GM19372 (cell line): ENCODE measurements around the gene CEACAM18.
"Not testable (repeated sequence)": the region's sequence is repeated elsewhere in the genome, so short reads cannot be mapped to it uniquely, and the experiment has no call there.

Source experiments
- ATAC-seq: cut with Tn5 transposase; IDR thresholded peaks from one replicate; pipeline ENCODE4 v1.9.1; 2021; ENCODE audit warnings: mild to moderate bottlenecking, low read depth, moderate library complexity; ENCODE audit not compliant: unreplicated experiment

Gene CEACAM18

DNA sequence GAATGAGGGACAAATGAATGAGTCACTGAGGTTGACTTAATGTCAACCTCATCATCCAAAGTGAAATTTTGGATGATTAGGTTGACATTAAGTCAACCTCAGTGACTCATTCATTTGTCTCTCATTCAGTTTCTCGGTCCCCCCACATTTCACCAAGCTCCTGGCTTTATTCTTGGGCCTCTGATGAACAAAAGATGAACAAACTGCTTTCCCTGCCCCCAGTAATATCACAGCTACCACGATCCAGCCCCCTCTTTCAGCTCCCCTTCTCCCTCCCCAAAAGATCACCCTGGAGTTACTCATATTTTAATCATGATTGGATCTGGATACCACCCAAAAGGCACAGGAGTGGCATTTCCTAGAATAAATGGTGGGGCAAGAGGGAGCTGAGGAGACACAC lies 10.8 kb downstream of the CEACAM18 start:
- no peak for ATAC-seq

- no peak for ATAC-seq
Observed at GRCh38 chr19:51490676-51491075, 12.3 kb downstream of the CEACAM18 start.

- no peak for ATAC-seq
Observed at GRCh38 chr19:51491586-51491985, 13.2 kb downstream of the CEACAM18 start.

GRCh38 chr19:51493776-51494175 lies 15.4 kb downstream of the CEACAM18 start:
- no peak for ATAC-seq

DNA sequence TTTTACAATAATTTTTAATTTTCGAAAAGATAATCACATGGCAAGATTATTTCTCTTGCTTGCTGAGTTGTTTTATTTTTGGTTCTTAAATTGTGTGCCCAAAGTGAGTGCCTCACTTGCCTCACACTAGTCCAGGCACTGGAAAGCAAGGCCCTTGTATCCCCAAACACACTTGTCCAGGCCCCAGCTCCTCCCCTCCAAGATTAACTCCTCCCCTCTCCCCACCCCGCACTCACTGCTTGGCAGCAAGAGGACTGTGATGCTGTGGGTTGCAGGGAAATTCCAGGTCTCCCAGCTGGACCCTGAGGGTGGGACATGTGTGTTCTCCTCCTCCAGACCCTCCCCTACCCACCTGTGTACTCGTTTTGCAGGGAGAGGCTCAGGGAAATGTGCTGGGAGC lies 19.3 kb downstream of the CEACAM18 start:
- ATAC-seq, result no peak

- not testable (repeated sequence) for ATAC-seq
Observed at GRCh38 chr19:51500931-51501330, 22.6 kb downstream of the CEACAM18 start.

DNA sequence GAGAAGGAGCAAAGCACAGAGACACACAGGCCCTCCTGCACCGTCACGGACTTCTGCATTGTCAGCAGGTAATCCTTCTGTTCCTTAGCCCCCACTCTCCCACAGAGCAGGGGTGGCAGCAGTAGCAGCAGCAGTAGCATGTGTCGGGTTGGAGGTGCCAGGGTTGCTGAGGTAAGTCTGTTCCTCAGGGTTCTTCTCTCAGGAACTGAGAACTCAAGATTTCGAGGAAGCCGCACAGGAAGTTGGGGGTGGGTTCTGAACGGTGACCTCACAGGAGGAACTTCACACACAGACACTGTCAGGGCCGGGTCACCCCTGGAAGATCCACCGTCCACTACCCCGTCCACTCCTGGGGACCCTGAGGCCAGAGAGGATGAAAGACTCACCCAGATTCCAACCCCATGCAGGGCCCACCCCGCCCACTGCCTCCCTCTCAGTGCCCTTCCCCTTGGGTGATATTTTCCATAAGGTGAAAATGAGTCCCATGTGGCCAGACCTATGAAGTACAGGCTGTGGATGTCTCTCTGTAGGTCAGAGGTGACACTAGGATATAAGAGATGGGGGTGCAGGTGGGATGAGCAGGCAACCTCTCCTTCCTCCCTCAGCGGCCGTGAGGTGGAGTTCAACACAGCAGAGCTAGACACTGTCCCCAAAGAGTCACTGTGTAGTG lies 23.4 kb downstream of the CEACAM18 start, which contains the start of gene SIGLEC12:
TSS of gene SIGLEC12 (minus strand) at position 207 of the 670 bp plus-strand sequence. CDS start at position 140, 67 bp downstream.
- ATAC-seq, result no peak

DNA sequence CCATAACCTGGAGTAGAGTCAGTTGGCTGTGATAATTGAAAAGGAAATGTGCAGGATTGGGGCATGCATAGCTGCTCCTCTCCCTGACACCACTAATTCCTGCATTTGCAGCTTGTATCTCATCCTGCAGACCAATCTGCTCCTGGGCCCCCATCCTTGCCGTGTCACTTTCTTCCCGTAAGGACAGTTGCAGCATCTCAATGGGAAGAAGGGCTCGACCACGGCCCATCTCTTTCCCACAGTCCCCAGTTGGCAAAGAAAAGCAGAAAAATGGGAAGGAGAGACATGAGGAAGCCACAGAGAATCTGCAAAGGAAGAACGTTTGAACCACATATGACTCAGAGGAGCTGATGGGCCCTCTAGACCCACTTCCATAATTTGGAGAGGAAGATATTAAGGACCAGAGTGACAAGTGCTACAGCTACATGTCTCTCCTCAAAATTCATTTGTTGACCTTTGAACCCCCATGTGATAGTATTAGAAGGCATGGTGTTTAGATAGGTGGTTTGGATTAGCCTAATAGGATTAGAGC lies 25.0 kb downstream of the CEACAM18 start:
- no peak for ATAC-seq

DNA sequence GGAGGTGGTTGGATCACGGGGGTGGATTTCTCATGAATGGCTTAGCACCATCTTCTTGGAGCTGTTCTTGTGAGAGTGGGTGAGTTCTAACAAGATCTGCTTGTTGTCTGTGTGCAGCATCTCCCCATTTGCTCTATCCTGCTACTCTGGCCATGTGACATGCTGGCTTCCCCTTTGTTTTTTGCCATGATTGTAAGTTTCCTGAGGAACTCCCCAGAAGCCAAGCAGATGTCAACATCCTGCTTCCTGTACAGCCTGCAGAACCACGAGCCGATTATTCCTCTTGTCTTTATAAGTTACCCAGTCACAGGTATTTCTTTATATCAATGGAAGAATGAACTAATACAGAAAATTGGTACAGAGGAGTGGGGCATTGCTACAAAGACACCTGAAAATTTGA lies 25.6 kb downstream of the CEACAM18 start:
- no peak for ATAC-seq

GRCh38 chr19:51505904-51506303 lies 27.6 kb downstream of the CEACAM18 start:
- no peak for ATAC-seq

DNA sequence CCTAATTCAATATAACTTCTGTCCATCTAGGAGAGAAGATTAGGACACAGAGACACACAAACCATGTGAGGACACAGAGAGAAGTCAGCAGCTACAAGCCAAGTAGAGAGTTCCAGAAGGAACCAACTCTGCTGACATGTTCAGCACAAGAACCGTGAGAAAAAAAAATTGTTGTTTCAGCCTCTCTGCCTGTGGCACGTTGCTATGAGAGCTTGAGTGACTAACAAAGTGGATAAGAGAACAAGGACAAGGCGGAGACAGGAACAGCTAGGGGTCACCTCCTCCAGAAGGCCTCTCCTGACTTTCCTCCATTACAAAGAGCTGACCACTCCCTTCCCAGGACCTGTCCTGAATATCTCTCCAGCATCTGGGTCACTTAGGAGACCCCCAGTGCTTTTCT lies 28.9 kb downstream of the CEACAM18 start:
- no peak for ATAC-seq

- no peak for ATAC-seq
Observed at GRCh38 chr19:51507640-51508058, 29.3 kb downstream of the CEACAM18 start.

- no peak for ATAC-seq
Observed at GRCh38 chr19:51508059-51508733, 29.9 kb downstream of the CEACAM18 start.

DNA sequence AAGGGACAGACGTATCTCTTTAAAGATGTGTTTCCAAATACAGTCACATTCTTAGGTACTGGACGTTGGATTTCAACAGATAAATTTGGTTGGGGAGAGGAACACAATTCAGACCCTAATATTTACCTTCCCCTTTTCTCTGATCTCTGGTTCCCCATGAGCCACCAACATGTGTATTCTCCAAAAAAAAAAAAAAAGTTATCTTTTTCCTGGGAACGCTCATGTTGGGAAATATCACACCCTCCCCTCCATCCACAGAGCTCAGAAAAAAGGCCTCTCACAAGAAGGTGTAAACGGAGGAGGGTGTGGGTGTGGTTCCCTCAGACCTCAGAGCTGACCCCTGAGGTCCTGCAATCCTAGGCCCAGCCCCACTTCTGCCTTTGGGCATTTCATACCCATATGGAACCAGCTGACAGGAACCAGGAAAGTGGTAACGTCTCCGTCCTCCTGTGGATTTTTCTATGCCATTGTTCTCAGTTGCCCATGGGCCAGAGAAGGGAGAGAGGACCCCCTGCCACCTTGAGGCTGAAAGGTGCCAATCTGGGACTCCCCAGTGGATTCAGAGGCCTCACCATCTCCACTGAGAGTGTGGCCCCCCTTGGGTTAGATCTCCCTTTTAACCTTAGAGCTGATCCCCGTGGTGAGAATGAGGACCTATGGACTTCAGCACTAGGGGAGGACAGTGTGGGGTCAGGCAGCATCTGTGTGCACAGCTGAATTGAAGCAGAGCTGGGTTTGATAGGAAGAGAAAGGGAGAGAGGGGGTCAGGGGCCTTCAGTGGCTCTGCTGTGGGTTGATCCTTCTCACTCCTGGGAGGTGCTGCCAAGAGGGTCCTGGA lies 31.7 kb downstream of the CEACAM18 start:
- no peak for ATAC-seq

GRCh38 chr19:51511353-51511752 lies 33.0 kb downstream of the CEACAM18 start:
- ATAC-seq, result no peak

DNA sequence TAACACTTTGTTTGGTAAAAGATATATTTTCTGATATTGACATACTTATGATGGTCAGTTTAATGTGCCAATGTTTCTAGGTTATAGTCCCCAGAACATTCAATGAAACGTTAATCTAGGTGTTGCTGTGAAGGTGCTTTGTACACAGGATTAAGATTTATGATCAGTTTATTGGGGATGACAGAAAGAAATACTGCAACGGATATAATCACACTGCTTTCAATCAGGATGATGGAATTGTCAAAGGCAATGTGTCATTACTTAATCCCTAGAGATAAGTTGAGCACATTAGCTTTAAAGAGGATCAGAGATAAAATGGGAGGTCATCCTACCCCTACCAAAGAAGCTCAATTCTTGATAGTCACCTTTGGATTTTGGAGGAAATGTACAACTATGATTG lies 35.6 kb downstream of the CEACAM18 start:
- ATAC-seq, result no peak

- ATAC-seq, result no peak
Observed at GRCh38 chr19:51514866-51515481, 36.6 kb downstream of the CEACAM18 start.

GRCh38 chr19:51520728-51521127 lies 42.4 kb downstream of the CEACAM18 start:
- no peak for ATAC-seq

- ATAC-seq, result no peak
Observed at GRCh38 chr19:51521357-51521756, 43.0 kb downstream of the CEACAM18 start.

- no peak for ATAC-seq
Observed at GRCh38 chr19:51521781-51522180, 43.4 kb downstream of the CEACAM18 start.
